HepG2 (cell line): Measurements from ENCODE around the gene VEZF1.

ENCODE experiments used
- KLF13 ChIP-seq: sonication (generic); formaldehyde crosslinking; IDR thresholded peaks from 2 replicates; pipeline ENCODE4 v1.4.0; 2020; ENCODE audit warnings: mild to moderate bottlenecking, missing genetic modification reagents
- MIER2 ChIP-seq: IDR thresholded peaks from 2 replicates; pipeline ENCODE4 v1.6.1; 2016; ENCODE audit warnings: missing biosample characterization, missing genetic modification reagents
- POLR2A ChIP-seq, 2 experiments: IDR thresholded peaks; 2 replicates each; pipeline ENCODE4 v1.6.1; 2011; ENCODE audit warnings: low read depth in 2 of 2, low read length in 2 of 2, mild to moderate bottlenecking in 1 of 2, moderate library complexity in 1 of 2; ENCODE audit not compliant: insufficient read depth in 1 of 2
- SMAD1 ChIP-seq: sonication (generic); formaldehyde crosslinking; IDR thresholded peaks from 2 replicates; pipeline ENCODE4 v1.4.0; 2020; ENCODE audit warnings: missing genetic modification reagents, low read depth, mild to moderate bottlenecking, borderline replicate concordance
- TGIF2 ChIP-seq: IDR thresholded peaks from 2 replicates; pipeline ENCODE4 v1.6.1; 2016; ENCODE audit warnings: control low read depth, missing compliant biosample characterization
- TF ChIP-seq, protein P1 (sequence below): sonication (generic); formaldehyde crosslinking; IDR thresholded peaks from 2 replicates; pipeline ENCODE4 v1.9.0; 2021; ENCODE audit warnings: missing genetic modification reagents, borderline replicate concordance
- TF ChIP-seq, protein P2 (sequence below): IDR thresholded peaks from 2 replicates; pipeline ENCODE4 v1.6.1; 2016; ENCODE audit warnings: missing compliant biosample characterization, missing genetic modification reagents, borderline replicate concordance
- TF ChIP-seq, protein P3 (sequence below): sonication (generic); formaldehyde crosslinking; IDR thresholded peaks from 2 replicates; pipeline ENCODE4 v1.5.0; 2020; ENCODE audit warnings: mild to moderate bottlenecking, missing genetic modification reagents, moderate library complexity
- TF ChIP-seq, protein P4 (sequence below): sonication (generic); formaldehyde crosslinking; IDR thresholded peaks from 2 replicates; pipeline ENCODE4 v1.5.0; 2020; ENCODE audit warnings: mild to moderate bottlenecking, missing genetic modification reagents, borderline replicate concordance

DNA sequence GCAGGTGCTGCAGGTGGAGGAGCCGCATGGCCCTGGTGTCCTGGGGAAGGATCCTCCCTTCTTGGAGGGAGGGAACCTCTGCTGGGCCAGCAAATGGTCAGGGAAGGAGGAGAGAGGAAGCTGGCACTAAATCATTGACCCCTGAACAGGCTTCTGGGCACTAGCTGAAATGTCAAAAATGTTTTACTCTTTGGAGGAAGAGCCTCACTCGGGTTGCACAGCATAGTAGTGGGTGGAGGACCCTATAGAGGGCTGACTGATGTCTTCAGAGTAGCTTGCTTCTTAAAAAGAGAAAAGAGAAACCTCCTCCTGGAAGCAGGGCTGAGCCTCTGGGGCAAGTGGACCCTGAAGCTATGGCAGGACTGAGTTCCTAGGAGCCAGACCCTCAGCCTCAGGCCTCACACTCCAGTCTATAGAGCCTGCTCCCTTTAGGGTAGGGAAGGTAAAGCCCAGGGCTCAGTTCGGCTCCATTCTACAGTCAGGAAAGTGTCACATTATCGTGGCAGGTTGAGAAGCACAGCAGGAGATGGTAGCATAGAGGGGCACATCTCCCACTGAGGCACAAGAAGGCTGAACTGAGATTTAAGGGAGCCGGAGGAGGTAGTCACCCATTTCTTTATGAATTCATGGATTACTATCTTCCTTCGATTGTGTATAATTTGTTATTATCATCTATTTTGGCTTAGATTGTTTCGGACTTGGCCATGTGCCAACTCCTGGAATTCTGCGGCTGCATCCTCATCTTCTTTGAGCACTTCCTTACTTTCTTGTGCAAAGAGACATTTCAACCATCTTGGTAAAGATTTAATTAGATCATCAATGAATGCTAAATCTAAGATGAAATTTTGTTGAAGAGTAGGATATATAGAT, 25.5 kb downstream of the VEZF1 start:
- TF ChIP-seq, protein P1, sequence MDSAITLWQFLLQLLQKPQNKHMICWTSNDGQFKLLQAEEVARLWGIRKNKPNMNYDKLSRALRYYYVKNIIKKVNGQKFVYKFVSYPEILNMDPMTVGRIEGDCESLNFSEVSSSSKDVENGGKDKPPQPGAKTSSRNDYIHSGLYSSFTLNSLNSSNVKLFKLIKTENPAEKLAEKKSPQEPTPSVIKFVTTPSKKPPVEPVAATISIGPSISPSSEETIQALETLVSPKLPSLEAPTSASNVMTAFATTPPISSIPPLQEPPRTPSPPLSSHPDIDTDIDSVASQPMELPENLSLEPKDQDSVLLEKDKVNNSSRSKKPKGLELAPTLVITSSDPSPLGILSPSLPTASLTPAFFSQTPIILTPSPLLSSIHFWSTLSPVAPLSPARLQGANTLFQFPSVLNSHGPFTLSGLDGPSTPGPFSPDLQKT = no peak
- TF ChIP-seq MIER2 (CRISPR knock-in tag) (no peak), POLR2A (IDR thresholded peaks at IDR 0.05; ENCODE audit: insufficient read depth in 1 of 2, low read depth in 2 of 2, low read length in 2 of 2) (no peak), KLF13 (CRISPR knock-in tag) (no peak), SMAD1 (CRISPR knock-in tag) (no peak), TGIF2 (CRISPR knock-in tag) (no peak)
- TF ChIP-seq, protein P2, sequence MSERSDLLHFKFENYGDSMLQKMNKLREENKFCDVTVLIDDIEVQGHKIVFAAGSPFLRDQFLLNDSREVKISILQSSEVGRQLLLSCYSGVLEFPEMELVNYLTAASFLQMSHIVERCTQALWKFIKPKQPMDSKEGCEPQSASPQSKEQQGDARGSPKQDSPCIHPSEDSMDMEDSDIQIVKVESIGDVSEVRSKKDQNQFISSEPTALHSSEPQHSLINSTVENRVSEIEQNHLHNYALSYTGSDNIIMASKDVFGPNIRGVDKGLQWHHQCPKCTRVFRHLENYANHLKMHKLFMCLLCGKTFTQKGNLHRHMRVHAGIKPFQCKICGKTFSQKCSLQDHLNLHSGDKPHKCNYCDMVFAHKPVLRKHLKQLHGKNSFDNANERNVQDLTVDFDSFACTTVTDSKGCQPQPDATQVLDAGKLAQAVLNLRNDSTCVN (CRISPR knock-in tag) = no peak
- TF ChIP-seq, protein P3, sequence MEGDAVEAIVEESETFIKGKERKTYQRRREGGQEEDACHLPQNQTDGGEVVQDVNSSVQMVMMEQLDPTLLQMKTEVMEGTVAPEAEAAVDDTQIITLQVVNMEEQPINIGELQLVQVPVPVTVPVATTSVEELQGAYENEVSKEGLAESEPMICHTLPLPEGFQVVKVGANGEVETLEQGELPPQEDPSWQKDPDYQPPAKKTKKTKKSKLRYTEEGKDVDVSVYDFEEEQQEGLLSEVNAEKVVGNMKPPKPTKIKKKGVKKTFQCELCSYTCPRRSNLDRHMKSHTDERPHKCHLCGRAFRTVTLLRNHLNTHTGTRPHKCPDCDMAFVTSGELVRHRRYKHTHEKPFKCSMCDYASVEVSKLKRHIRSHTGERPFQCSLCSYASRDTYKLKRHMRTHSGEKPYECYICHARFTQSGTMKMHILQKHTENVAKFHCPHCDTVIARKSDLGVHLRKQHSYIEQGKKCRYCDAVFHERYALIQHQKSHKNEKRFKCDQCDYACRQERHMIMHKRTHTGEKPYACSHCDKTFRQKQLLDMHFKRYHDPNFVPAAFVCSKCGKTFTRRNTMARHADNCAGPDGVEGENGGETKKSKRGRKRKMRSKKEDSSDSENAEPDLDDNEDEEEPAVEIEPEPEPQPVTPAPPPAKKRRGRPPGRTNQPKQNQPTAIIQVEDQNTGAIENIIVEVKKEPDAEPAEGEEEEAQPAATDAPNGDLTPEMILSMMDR = no peak
- TF ChIP-seq, protein P4, sequence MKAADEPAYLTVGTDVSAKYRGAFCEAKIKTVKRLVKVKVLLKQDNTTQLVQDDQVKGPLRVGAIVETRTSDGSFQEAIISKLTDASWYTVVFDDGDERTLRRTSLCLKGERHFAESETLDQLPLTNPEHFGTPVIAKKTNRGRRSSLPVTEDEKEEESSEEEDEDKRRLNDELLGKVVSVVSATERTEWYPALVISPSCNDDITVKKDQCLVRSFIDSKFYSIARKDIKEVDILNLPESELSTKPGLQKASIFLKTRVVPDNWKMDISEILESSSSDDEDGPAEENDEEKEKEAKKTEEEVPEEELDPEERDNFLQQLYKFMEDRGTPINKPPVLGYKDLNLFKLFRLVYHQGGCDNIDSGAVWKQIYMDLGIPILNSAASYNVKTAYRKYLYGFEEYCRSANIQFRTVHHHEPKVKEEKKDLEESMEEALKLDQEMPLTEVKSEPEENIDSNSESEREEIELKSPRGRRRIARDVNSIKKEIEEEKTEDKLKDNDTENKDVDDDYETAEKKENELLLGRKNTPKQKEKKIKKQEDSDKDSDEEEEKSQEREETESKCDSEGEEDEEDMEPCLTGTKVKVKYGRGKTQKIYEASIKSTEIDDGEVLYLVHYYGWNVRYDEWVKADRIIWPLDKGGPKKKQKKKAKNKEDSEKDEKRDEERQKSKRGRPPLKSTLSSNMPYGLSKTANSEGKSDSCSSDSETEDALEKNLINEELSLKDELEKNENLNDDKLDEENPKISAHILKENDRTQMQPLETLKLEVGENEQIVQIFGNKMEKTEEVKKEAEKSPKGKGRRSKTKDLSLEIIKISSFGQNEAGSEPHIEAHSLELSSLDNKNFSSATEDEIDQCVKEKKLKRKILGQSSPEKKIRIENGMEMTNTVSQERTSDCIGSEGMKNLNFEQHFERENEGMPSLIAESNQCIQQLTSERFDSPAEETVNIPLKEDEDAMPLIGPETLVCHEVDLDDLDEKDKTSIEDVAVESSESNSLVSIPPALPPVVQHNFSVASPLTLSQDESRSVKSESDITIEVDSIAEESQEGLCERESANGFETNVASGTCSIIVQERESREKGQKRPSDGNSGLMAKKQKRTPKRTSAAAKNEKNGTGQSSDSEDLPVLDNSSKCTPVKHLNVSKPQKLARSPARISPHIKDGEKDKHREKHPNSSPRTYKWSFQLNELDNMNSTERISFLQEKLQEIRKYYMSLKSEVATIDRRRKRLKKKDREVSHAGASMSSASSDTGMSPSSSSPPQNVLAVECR = no peak
